Calu3 (cell line): ENCODE results near the gene TNKS1BP1. TPM values are rescaled to one million over a fixed set of nuclear protein-coding genes. Genes with fewer than 3 reads are reported as not detected.

ENCODE experiments used
- Bru-seq: library from RNA; stranded (reverse); fragments of 400-500 nt; gene quantifications from one replicate; lab custom pipeline; 2021; lab: Mats Ljungman, UMichigan
- BruChase-seq, 2 experiments: library from RNA; stranded (reverse); fragments of 400-500 nt; gene quantifications; one replicate each; lab custom pipeline; 2021; lab: Mats Ljungman, UMichigan
- BruUV-seq: library from RNA; stranded (reverse); fragments of 400-500 nt; replicated peaks from 2 replicates; lab custom pipeline; 2021; lab: Mats Ljungman, UMichigan
- CTCF ChIA-PET: fragments of 300-600 bp; sonication (Branson Sonifier 250); formaldehyde crosslinking; loops from one replicate; lab custom pipeline; 2022; ENCODE audit warnings: antibody characterized with exemption; lab: Charles Lee
- DNase-seq: peaks from one replicate; pipeline ENCODE4 v3.0.0; 2022
- H3K27ac Mint-ChIP-seq: one replicate; pipeline ENCODE4 v1.8.0; 2022; ENCODE audit warnings: mixed read lengths; ENCODE audit not compliant: unreplicated experiment
- H3K27me3 Mint-ChIP-seq: one replicate; pipeline ENCODE4 v1.8.0; 2022; ENCODE audit warnings: mixed read lengths; ENCODE audit not compliant: unreplicated experiment
- H3K36me3 Mint-ChIP-seq: one replicate; pipeline ENCODE4 v1.8.0; 2022; ENCODE audit warnings: mild to moderate bottlenecking, moderate library complexity, mixed read lengths; ENCODE audit not compliant: insufficient read depth, unreplicated experiment
- H3K4me1 Mint-ChIP-seq: one replicate; pipeline ENCODE4 v1.8.0; 2022; ENCODE audit warnings: mild to moderate bottlenecking, low read depth, mixed read lengths; ENCODE audit not compliant: unreplicated experiment
- H3K4me3 Mint-ChIP-seq: one replicate; pipeline ENCODE4 v1.8.0; 2022; ENCODE audit warnings: mild to moderate bottlenecking, low read depth, moderate library complexity, mixed read lengths; ENCODE audit not compliant: unreplicated experiment
- H3K9me3 Mint-ChIP-seq: one replicate; pipeline ENCODE4 v1.8.0; 2022; ENCODE audit warnings: low read depth, mixed read lengths; ENCODE audit not compliant: unreplicated experiment
- intact Hi-C: fragments of 100-400 bp; cut with micrococcal nuclease; formaldehyde crosslinking; loops from one replicate; pipeline ENCODE4 v1.10.0; 2022; ENCODE audit not compliant: unreplicated experiment
- long read RNA-seq: library from polyadenylated mRNA; stranded (forward); transcript quantifications from one replicate; pipeline ENCODE4 v2.0.0, GENCODE V29; 2022
- total RNA-seq: library from RNA; stranded (reverse); gene quantifications from 2 replicates; pipeline ENCODE4 v1.2.3, GENCODE V29; 2022
- TF ChIP-seq, protein P1 (sequence below): fragments of 200-600 bp; IDR thresholded peaks from one replicate; pipeline ENCODE4 v1.8.0; 2022; ENCODE audit warnings: antibody characterized with exemption; ENCODE audit not compliant: unreplicated experiment

The TNKS1BP1 gene, protein sequence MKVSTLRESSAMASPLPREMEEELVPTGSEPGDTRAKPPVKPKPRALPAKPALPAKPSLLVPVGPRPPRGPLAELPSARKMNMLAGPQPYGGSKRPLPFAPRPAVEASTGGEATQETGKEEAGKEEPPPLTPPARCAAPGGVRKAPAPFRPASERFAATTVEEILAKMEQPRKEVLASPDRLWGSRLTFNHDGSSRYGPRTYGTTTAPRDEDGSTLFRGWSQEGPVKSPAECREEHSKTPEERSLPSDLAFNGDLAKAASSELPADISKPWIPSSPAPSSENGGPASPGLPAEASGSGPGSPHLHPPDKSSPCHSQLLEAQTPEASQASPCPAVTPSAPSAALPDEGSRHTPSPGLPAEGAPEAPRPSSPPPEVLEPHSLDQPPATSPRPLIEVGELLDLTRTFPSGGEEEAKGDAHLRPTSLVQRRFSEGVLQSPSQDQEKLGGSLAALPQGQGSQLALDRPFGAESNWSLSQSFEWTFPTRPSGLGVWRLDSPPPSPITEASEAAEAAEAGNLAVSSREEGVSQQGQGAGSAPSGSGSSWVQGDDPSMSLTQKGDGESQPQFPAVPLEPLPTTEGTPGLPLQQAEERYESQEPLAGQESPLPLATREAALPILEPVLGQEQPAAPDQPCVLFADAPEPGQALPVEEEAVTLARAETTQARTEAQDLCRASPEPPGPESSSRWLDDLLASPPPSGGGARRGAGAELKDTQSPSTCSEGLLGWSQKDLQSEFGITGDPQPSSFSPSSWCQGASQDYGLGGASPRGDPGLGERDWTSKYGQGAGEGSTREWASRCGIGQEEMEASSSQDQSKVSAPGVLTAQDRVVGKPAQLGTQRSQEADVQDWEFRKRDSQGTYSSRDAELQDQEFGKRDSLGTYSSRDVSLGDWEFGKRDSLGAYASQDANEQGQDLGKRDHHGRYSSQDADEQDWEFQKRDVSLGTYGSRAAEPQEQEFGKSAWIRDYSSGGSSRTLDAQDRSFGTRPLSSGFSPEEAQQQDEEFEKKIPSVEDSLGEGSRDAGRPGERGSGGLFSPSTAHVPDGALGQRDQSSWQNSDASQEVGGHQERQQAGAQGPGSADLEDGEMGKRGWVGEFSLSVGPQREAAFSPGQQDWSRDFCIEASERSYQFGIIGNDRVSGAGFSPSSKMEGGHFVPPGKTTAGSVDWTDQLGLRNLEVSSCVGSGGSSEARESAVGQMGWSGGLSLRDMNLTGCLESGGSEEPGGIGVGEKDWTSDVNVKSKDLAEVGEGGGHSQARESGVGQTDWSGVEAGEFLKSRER (N-terminal part only)
- total RNA-seq (151 TPM in 2 replicates), Bru-seq, nascent RNA (percentile 77 among the genes with signal in this experiment), BruChase-seq, experiment 1, labeled RNA remaining after a 6-hour chase (percentile 94 among the genes with signal in this experiment), BruChase-seq, experiment 2, labeled RNA remaining after a 2-hour chase (percentile 92 among the genes with signal in this experiment)
- long read RNA-seq, full-length matches to known transcripts: 7 of 40 reads
- long read RNA-seq, partial matches to known transcripts: 25 of 40 reads
- long read RNA-seq, other reads (novel, unspliced or antisense): 8 of 40 reads

GRCh38 chr11:57324886-57325734, at the start of gene TNKS1BP1:
TSS of gene TNKS1BP1 (minus strand) at chr11:57324952. CDS start at chr11:57321885, 3,067 bp downstream.
- intact Hi-C loops: no loop called here
- no peaks in the 10 kb centered on the region for H3K9me3 Mint-ChIP-seq
- H3K27me3 Mint-ChIP-seq: no peaks in the 10 kb centered on the region
- TF ChIP-seq, protein P1, sequence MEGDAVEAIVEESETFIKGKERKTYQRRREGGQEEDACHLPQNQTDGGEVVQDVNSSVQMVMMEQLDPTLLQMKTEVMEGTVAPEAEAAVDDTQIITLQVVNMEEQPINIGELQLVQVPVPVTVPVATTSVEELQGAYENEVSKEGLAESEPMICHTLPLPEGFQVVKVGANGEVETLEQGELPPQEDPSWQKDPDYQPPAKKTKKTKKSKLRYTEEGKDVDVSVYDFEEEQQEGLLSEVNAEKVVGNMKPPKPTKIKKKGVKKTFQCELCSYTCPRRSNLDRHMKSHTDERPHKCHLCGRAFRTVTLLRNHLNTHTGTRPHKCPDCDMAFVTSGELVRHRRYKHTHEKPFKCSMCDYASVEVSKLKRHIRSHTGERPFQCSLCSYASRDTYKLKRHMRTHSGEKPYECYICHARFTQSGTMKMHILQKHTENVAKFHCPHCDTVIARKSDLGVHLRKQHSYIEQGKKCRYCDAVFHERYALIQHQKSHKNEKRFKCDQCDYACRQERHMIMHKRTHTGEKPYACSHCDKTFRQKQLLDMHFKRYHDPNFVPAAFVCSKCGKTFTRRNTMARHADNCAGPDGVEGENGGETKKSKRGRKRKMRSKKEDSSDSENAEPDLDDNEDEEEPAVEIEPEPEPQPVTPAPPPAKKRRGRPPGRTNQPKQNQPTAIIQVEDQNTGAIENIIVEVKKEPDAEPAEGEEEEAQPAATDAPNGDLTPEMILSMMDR: no peak
- CTCF ChIA-PET: interaction anchor here (0.6 to 0.9 kb wide), 3 partner anchors 14 to 1782 kb away, joined by 3 to 4 read pairs (median 3); no protein-coding TSS in a partner anchor
- peak within 1 kb of the TSS; percentile 86 for H3K4me3 Mint-ChIP-seq
- H3K27ac Mint-ChIP-seq: peak within 1 kb of the TSS; percentile 98
- BruUV-seq: TSS peak; percentile 93
- peaks cover 67% of the 10 kb centered on the region for H3K4me1 Mint-ChIP-seq
- DNase-seq: peak; percentile 96
- peaks cover 81% of the 10 kb centered on the region for H3K36me3 Mint-ChIP-seq

DNA sequence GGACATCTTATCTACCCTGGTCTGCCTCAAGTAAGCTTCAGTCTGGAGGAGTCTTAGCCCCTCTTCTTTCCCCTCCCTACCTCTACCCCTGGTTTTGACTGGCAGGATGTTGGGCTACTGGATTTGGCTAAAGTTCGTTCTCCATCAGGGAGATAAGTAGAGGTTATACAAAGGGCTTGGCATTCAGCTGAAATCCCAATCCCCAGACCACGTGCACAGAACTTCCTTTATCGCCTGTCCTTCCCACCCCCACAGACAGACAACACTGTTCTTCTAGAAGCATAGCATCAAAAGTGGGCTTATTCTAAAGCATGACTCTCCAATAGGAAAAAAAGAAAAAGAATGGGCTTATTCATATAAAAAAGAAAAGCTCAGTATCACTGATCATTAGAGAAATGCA, 48.4 kb upstream of the TNKS1BP1 start:
- Mint-ChIP-seq H3K4me3 (no peak overlapping the region), H3K4me1 (no peaks in the 10 kb centered on the region), H3K27ac (no peak overlapping the region), H3K27me3 (peaks cover 61% of the 10 kb centered on the region), H3K36me3 (no peaks in the 10 kb centered on the region), H3K9me3 (no peaks in the 10 kb centered on the region)
- TF ChIP-seq, protein P1: no peak
- no TSS peak for BruUV-seq
- CTCF ChIA-PET: no interaction called here
- intact Hi-C loops: no loop called here
- no peak for DNase-seq

GRCh38 chr11:57370941-57371340, 46.2 kb upstream of the TNKS1BP1 start:
- intact Hi-C loops: no loop called here
- BruUV-seq: no TSS peak
- Mint-ChIP-seq H3K27ac (no peak overlapping the region), H3K4me1 (no peaks in the 10 kb centered on the region), H3K36me3 (no peaks in the 10 kb centered on the region), H3K9me3 (no peaks in the 10 kb centered on the region), H3K27me3 (peaks cover 59% of the 10 kb centered on the region), H3K4me3 (no peak overlapping the region)
- CTCF ChIA-PET: no interaction called here
- no peak for DNase-seq
- TF ChIP-seq, protein P1: no peak
